ENCODE data around the gene GLIS2.

DNA sequence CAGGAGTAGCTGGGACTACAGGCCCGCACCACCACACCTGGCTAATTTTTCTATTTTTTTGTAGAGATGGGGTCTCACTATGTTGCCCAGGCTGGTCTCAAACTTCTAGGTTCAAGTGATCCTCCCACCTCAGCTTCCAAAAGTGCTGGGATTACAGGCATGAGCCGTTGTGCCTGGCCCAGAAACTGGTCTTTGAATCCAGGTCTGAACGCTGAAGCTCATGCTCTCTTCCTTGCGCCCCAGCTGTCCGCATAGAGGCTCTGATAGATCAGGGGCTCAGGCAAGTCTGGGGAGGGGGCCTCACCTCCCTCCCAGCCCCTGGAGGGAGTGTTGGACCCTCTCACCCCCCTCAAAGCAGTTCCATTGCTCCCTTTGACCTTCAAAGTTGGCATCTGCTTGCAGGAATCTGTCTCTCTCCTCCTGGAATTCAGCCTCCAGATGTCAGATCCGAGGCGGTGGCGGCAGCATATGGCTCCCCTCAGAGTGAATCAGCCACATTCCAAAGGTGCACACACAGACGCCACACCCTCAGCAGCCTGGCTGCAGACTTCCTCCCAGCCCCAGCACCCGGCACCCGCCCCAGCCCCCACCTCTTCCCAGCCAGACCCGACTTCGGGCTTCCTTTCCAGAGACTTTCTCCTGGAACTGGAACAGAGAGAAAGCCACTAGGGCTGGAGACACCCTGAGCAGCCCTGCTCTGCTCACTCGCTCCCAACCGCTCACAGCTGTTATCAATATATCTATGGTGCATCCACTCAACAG is 16.9 kb upstream of the GLIS2 start:
- TF ChIP-seq, protein P1, sequence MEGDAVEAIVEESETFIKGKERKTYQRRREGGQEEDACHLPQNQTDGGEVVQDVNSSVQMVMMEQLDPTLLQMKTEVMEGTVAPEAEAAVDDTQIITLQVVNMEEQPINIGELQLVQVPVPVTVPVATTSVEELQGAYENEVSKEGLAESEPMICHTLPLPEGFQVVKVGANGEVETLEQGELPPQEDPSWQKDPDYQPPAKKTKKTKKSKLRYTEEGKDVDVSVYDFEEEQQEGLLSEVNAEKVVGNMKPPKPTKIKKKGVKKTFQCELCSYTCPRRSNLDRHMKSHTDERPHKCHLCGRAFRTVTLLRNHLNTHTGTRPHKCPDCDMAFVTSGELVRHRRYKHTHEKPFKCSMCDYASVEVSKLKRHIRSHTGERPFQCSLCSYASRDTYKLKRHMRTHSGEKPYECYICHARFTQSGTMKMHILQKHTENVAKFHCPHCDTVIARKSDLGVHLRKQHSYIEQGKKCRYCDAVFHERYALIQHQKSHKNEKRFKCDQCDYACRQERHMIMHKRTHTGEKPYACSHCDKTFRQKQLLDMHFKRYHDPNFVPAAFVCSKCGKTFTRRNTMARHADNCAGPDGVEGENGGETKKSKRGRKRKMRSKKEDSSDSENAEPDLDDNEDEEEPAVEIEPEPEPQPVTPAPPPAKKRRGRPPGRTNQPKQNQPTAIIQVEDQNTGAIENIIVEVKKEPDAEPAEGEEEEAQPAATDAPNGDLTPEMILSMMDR (IDR thresholded peaks at IDR 0.05): no peak
- TF ChIP-seq POLR2AphosphoS5 (IDR thresholded peaks at IDR 0.05; ENCODE audit: insufficient read depth in 1 of 2, low read depth in 1 of 2): peak in 1 of 2 donors; percentile 62
- no peak for TF ChIP-seq POLR2A (IDR thresholded peaks at IDR 0.05)

Measured in vagina (tissue), 2 donors.